GM10248 (cell line): Measurements from ENCODE around the gene LLGL2.

Experiments used
- CTCF ChIA-PET: fragments of 300-600 bp; sonication (Branson Sonifier 250); formaldehyde crosslinking; extraction: SDS; loops from one replicate; lab custom pipeline; 2021; ENCODE audit warnings: antibody characterized with exemption; lab: Yijun Ruan, JAX
- POLR2A ChIA-PET: fragments of 350-650 bp; sonication (Branson Sonifier 250); formaldehyde crosslinking; extraction: SDS; loops from one replicate; lab custom pipeline; 2020; ENCODE audit warnings: antibody characterized with exemption; lab: Yijun Ruan, JAX
- DNase-seq: peaks from one replicate; pipeline ENCODE4 v3.0.0; 2012; ENCODE audit errors: extremely low spot score
- CTCF ChIP-seq: IDR thresholded peaks from 2 replicates; pipeline ENCODE4 v1.5.1; 2012; ENCODE audit warnings: mild to moderate bottlenecking, low read depth; ENCODE audit errors: extremely low read depth, missing control alignments, control extremely low read depth

The LLGL2 gene

GRCh38 chr17:75515496-75516254 is 9.8 kb upstream of the LLGL2 start, which contains the start of gene CASKIN2:
Gene CASKIN2 (minus strand): TSS chr17:75515537. CDS start chr17:75513804, 1,733 bp downstream.
- TF ChIP-seq CTCF = peak; percentile 93
- DNase-seq = peak; percentile 93
- POLR2A ChIA-PET = interaction anchor here (0.6 to 1.3 kb wide), 2 partner anchors 13 to 89 kb away, joined by 3 read pairs; no protein-coding TSS in a partner anchor
- CTCF ChIA-PET = interaction anchor here (0.8 to 2.8 kb wide), 25 partner anchors 9 to 302 kb away, joined by 3 to 15 read pairs (median 5); partner anchors contain the start of genes LLGL2, MIF4GD and TMEM94

DNA sequence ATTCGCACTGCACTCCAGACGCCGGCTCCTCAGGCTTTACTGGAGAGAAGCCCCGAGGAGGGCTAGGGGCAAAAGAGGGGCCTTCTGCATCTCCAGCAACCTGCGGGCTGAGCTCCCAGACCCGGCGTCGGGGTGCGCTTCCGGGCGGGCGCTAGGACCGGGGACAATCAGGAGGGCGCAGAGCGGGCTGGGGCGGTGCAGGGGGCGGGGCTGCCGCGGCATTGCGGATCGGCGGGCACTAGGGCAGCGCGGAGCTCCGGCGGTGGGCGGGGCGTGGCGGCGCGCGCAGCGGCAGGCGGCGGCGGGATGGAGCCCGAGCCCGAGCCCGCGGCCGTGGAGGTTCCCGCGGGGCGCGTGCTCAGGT is 9.3 kb upstream of the LLGL2 start, which contains the start of gene TSEN54:
Gene TSEN54, plus strand, starts transcription at position 274 of the 364 bp plus-strand sequence. Its CDS starts 33 bp downstream, at position 307.
- CTCF ChIA-PET = interaction anchor here (0.6 to 2.8 kb wide), 34 partner anchors 9 to 301 kb away, joined by 3 to 15 read pairs (median 4); partner anchors contain the start of genes LLGL2, MIF4GD, SMIM5 and TMEM94
- POLR2A ChIA-PET = interaction anchor here (0.6 to 1.3 kb wide), 3 partner anchors 13 to 362 kb away, joined by 3 read pairs; partner anchors contain the start of gene JPT1
- no peak for TF ChIP-seq CTCF
- DNase-seq = peak; percentile 98

DNA sequence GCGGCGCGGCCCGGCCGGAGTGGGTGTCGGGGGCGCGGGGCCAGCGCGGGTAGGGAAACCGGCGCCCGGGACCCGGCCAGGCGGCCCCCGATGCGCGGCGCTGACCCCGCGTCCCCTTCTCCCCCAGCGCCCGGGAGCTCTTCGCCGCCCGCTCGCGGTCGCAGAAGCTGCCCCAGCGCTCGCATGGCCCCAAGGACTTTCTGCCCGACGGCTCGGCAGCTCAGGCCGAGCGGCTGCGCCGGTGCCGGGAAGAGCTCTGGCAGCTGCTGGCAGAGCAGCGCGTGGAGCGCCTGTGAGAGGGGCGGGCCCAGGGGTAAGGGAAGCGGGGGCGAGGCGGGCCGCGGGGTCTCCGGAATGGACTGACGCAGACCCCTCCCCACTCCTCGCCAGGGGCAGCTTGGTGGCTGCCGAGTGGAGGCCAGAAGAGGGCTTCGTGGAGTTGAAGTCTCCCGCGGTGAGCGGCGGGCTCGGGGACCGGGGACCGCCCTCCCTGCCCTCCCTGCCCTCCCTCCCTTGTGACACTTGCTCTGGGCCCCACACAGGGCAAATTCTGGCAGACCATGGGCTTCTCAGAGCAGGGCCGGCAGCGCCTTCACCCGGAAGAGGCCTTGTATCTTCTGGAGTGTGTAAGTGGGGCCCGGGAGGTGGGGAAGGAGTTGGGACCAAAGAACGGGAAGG is 8.7 kb upstream of the LLGL2 start:
- peak; percentile 54 for DNase-seq
- ChIA-PET CTCF (interaction anchor here (0.6 to 2.8 kb wide), 34 partner anchors 8 to 301 kb away, joined by 3 to 15 read pairs (median 4); partner anchors contain the start of genes LLGL2, MIF4GD, SMIM5 and TMEM94), POLR2A (interaction anchor here (0.9 to 1.3 kb wide), 2 partner anchors 14 to 362 kb away, joined by 3 read pairs; partner anchors contain the start of gene JPT1)
- TF ChIP-seq CTCF = no peak

GRCh38 chr17:75517297-75517865 is 8.1 kb upstream of the LLGL2 start:
- POLR2A ChIA-PET = interaction anchor here (1.3 kb wide), 1 partner anchor 14 kb away, joined by 3 read pairs; no protein-coding TSS in a partner anchor
- DNase-seq = no peak
- TF ChIP-seq CTCF = no peak
- CTCF ChIA-PET = interaction anchor here (0.9 to 2.8 kb wide), 12 partner anchors 10 to 246 kb away, joined by 3 to 15 read pairs (median 5); partner anchors contain the start of gene MIF4GD

DNA sequence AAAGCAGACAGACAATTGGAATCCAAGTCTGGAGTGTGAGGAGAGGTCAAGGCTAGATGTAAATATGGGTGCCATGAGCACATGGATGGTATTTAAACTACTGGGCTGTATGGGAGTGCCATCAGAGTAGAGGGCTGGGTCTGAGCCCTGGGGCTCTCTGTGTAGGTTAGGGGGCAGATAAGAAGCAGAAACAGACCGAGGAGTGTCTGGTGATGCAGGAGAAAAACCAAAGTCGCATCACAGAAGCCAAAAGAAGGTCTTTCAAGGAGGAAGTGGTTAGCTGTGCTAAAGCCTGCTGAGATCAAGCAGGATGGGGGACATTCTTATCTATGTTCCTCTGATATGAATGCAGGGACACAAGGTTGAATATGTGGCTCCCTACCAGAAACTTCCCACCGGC is 7.3 kb upstream of the LLGL2 start:
- DNase-seq = no peak
- TF ChIP-seq CTCF = no peak
- ChIA-PET CTCF (interaction anchor here (0.8 to 2.8 kb wide), 7 partner anchors 13 to 230 kb away, joined by 3 to 15 read pairs (median 3); partner anchors contain the start of gene SLC25A19), POLR2A (no interaction called here)
